Subcutaneous adipose tissue (tissue), 4 donors: ENCODE measurements around the gene NUDT17. TPM values are rescaled to one million over a fixed set of nuclear protein-coding genes. Genes with fewer than 3 reads are reported as not detected.

Source experiments
- total RNA-seq, 4 donors: library from RNA; depleted of rRNA; stranded (reverse); fragments of >200 nt; gene quantifications; one replicate each; pipeline ENCODE4 v1.1.0, GENCODE V29; 2016
- TF ChIP-seq, protein P1 (sequence below): fragments of 450-650 bp; IDR thresholded peaks from one replicate; pipeline ENCODE4 v1.5.1; 2016; ENCODE audit warnings: low read depth, mild to moderate bottlenecking, control low read depth, antibody characterized with exemption, moderate library complexity

Gene NUDT17
- total RNA-seq, 4 donors from 2014 or later: 0.75 to 4.6 (median 2.4) TPM

DNA sequence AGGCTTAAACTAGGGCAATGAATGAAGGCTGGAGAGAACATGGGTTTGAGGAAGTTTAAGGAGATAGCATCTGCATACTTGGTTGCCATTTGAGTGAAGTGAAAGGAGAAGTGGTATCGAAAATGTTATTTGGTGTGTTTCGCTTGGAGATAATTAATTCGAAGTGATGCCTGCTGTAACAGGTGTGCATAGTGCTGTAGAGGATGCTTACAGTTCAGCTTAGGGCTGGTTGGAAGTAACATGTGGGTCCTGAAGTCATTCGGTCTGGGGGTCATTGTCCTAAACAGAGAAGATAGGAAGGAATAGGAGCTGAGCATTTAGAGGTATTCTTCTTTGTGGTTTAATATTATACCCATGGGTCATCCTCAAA lies 301 bp upstream of the NUDT17 start:
- TF ChIP-seq, protein P1, sequence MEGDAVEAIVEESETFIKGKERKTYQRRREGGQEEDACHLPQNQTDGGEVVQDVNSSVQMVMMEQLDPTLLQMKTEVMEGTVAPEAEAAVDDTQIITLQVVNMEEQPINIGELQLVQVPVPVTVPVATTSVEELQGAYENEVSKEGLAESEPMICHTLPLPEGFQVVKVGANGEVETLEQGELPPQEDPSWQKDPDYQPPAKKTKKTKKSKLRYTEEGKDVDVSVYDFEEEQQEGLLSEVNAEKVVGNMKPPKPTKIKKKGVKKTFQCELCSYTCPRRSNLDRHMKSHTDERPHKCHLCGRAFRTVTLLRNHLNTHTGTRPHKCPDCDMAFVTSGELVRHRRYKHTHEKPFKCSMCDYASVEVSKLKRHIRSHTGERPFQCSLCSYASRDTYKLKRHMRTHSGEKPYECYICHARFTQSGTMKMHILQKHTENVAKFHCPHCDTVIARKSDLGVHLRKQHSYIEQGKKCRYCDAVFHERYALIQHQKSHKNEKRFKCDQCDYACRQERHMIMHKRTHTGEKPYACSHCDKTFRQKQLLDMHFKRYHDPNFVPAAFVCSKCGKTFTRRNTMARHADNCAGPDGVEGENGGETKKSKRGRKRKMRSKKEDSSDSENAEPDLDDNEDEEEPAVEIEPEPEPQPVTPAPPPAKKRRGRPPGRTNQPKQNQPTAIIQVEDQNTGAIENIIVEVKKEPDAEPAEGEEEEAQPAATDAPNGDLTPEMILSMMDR: no peak

DNA sequence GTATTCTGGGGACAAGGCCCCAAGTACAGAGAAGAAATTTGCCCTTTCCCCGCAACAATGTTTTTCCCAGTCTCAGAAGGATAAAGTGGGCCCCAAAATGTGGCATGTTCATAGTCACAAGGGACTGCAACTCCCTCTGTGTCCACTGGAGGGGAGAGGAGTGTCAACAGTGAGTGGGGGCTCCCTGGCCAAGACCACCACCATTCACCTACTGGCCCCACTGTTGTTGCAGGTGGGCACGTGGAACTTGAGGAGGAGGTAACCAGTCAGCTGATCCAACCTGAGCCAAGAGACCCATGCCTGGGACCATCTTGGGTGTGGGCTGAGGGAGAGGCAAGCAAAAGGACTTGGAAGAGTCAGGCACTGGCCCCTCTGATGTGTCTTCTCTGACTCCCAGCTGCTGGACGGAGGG lies 777 bp downstream of the NUDT17 start:
- TF ChIP-seq, protein P1: no peak

GRCh38 chr1:145847827-145848226 lies 2.4 kb downstream of the NUDT17 start:
- TF ChIP-seq, protein P1: no peak

DNA sequence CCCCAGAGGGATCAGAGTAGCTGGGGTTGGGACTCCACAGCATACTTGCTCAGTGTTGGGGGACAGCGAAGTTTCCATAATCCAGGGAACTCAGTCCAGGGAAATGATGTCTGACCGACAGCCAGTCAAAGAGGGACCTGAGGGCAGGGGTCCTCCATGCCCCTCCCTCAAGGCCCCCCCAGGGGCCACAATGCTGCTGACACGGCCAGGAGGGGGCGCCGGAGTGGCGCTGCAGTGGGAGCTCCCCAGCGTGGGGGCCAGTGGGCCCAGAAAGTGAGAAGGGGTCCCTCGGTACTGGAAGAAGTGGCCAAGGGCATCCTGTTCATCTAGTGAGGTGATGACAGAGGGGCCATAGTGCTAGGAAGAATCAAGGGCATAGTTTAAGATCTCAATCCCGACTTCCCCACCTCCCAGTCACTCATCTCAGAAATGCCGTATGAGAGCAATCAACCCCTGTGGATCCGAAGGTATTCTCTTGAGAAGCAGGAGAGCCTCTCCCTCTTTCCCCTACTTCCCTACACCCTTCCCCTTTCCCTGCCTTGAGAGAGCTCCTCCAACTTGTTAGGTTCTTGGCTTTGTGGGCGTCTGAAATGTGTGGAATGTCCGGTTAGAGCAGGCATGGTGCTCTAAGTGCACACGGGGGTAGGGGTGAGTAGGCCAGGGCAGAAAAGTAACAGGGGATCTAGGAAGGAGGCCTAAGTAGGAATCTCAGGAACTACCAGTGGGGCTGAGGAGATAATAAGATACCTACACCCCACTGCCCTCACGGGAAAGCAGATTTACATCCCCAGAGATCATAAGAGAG lies 4.1 kb downstream of the NUDT17 start:
- TF ChIP-seq, protein P1: no peak

DNA sequence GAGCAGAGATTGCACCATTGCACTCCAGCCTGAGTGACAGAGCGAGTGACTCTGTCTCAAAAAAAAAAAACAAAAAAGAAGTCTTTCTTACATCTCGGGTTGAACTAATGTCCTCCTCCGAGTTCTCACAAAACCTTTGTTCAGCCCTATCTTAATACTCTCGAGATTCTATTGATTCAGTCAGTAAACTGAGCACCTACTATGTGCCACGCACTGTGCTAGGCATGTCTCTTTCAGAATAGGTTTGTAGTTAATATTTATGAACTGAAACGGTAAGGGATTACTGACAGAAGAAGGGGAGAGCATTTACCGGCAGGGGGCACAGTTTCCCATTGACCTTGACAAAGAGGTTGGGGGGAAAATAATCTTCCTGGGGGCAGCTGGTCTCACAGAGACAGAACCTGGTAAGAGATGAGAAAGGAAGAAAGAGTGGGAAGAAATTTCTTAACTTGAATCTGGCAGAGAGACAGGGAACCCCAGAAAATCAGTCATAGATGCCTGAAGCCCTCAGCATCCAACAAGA lies 10.1 kb downstream of the NUDT17 start:
- TF ChIP-seq, protein P1: no peak

GRCh38 chr1:145857170-145857569 lies 11.7 kb downstream of the NUDT17 start:
- TF ChIP-seq, protein P1: no peak

GRCh38 chr1:145858238-145858900 lies 12.9 kb downstream of the NUDT17 start:
- TF ChIP-seq, protein P1: no peak
